Karpas-422 (cell line): Measurements from ENCODE around the gene IFIT1. TPM values are rescaled to one million over a fixed set of nuclear protein-coding genes. Genes with fewer than 3 reads are reported as not detected.

Experiments
- DNase-seq: peaks from one replicate; pipeline ENCODE4 v3.0.0-alpha.2; 2015
- H2AFZ ChIP-seq: fragments of 200-600 bp; sonication (generic); 2 replicates; pipeline ENCODE4 v1.6.1; 2014; ENCODE audit warnings: antibody characterized with exemption, low read length, mixed read lengths
- H3K27ac ChIP-seq: fragments of 200-600 bp; sonication (generic); 2 replicates; pipeline ENCODE4 v1.5.1; 2014; ENCODE audit warnings: mild to moderate bottlenecking, low read length, moderate library complexity
- H3K27me3 ChIP-seq: fragments of 200-600 bp; sonication (generic); 2 replicates; pipeline ENCODE4 v1.6.1; 2014; ENCODE audit warnings: low read length, mixed read lengths
- H3K36me3 ChIP-seq: fragments of 200-600 bp; sonication (generic); 2 replicates; pipeline ENCODE4 v1.6.1; 2014; ENCODE audit warnings: low read length, mixed read lengths; ENCODE audit not compliant: insufficient read depth
- H3K4me1 ChIP-seq: fragments of 200-600 bp; sonication (generic); 2 replicates; pipeline ENCODE4 v1.6.1; 2014; ENCODE audit warnings: mild to moderate bottlenecking, low read length, mixed read lengths
- H3K4me2 ChIP-seq: fragments of 200-600 bp; sonication (generic); 2 replicates; pipeline ENCODE4 v1.6.1; 2014; ENCODE audit warnings: low read length, low read depth, mild to moderate bottlenecking; ENCODE audit not compliant: poor library complexity, severe bottlenecking
- H3K4me3 ChIP-seq: fragments of 200-600 bp; sonication (generic); 2 replicates; pipeline ENCODE4 v1.5.1; 2014; ENCODE audit warnings: mild to moderate bottlenecking, antibody characterized with exemption, low read length, mixed read lengths
- H3K79me2 ChIP-seq: fragments of 200-600 bp; sonication (generic); 2 replicates; pipeline ENCODE4 v1.6.1; 2014; ENCODE audit warnings: mild to moderate bottlenecking, low read length, mixed read lengths
- H3K9ac ChIP-seq: fragments of 200-600 bp; sonication (generic); 2 replicates; pipeline ENCODE4 v1.6.0; 2014; ENCODE audit warnings: low read length
- H3K9me2 ChIP-seq: fragments of 200-600 bp; sonication (generic), shearing (Covaris generic); replicated peaks from 2 replicates; pipeline ENCODE4 v1.6.0; 2014; ENCODE audit warnings: mild to moderate bottlenecking, low read length, moderate library complexity; ENCODE audit not compliant: insufficient read depth
- H3K9me3 ChIP-seq: fragments of 300-700, 200-600 bp; sonication (generic); 2 replicates; pipeline ENCODE4 v1.6.1; 2014; ENCODE audit warnings: low read length, mixed read lengths
- H4K20me1 ChIP-seq: fragments of 200-600 bp; sonication (generic); 2 replicates; pipeline ENCODE4 v1.6.1; 2014; ENCODE audit warnings: mild to moderate bottlenecking, antibody characterized with exemption, low read length, low read depth; ENCODE audit not compliant: insufficient read depth
- total RNA-seq: library from RNA; depleted of rRNA; stranded (reverse); fragments of >200 nt; shearing (Covaris generic); gene quantifications from 2 replicates; pipeline ENCODE4 v1.2.3, GENCODE V29; 2014; ENCODE audit warnings: low replicate concordance; rRNA removed

Gene IFIT1
- total RNA-seq, 1 experiment from 2014 or later = 0.30 TPM

- Histone ChIP-seq H3K27me3 (no peaks in the 10 kb centered on the region), H2AFZ (no peak overlapping the region), H3K36me3 (no peaks in the 10 kb centered on the region), H4K20me1 (no peaks in the 10 kb centered on the region), H3K4me1 (no peaks in the 10 kb centered on the region), H3K4me2 (no peak overlapping the region), H3K9me3 (no peaks in the 10 kb centered on the region), H3K9ac (no peak overlapping the region), H3K9me2 (no peaks in the 10 kb centered on the region), H3K4me3 (no peak overlapping the region), H3K79me2 (no peaks in the 10 kb centered on the region), H3K27ac (no peak overlapping the region)
- no peak for DNase-seq
These were observed 58.5 kb downstream of the IFIT1 start for GRCh38 chr10:89450901-89451300.

- Histone ChIP-seq H3K9ac (no peak overlapping the region), H3K4me3 (no peak overlapping the region), H3K79me2 (no peaks in the 10 kb centered on the region), H2AFZ (no peak overlapping the region), H3K4me1 (no peaks in the 10 kb centered on the region), H3K9me3 (no peaks in the 10 kb centered on the region), H3K9me2 (no peaks in the 10 kb centered on the region), H4K20me1 (no peaks in the 10 kb centered on the region), H3K4me2 (no peak overlapping the region), H3K36me3 (no peaks in the 10 kb centered on the region), H3K27ac (no peak overlapping the region), H3K27me3 (no peaks in the 10 kb centered on the region)
- no peak for DNase-seq
These were observed 59.8 kb downstream of the IFIT1 start for GRCh38 chr10:89452193-89452592.

- Histone ChIP-seq H3K36me3 (no peaks in the 10 kb centered on the region), H3K9ac (no peak overlapping the region), H4K20me1 (no peaks in the 10 kb centered on the region), H3K9me3 (no peaks in the 10 kb centered on the region), H3K9me2 (no peaks in the 10 kb centered on the region), H3K4me2 (no peak overlapping the region), H3K27ac (no peak overlapping the region), H3K79me2 (no peaks in the 10 kb centered on the region), H3K4me1 (no peaks in the 10 kb centered on the region), H3K4me3 (no peak overlapping the region), H3K27me3 (no peaks in the 10 kb centered on the region), H2AFZ (no peak overlapping the region)
- DNase-seq = no peak
These were observed 62.3 kb downstream of the IFIT1 start for GRCh38 chr10:89454561-89455347.

Other genes starting within 250 kb of the IFIT1 start
- gene CH25H, start 185.3 kb upstream of the IFIT1 start, total RNA-seq = not detected in 2 replicates
- gene LIPA, start 140.8 kb upstream of the IFIT1 start, total RNA-seq = 14.5 and 20.9 TPM in 2 replicates
- gene IFIT2, start 90.6 kb upstream of the IFIT1 start, total RNA-seq = 0.75 and 0.97 TPM in 2 replicates
- gene IFIT3, start 64.6 kb upstream of the IFIT1 start, total RNA-seq = 1.0 and 1.4 TPM in 2 replicates
- gene IFIT1B, start 14.6 kb upstream of the IFIT1 start, total RNA-seq = 0.78 TPM in 1 of 2 replicates, not detected in the other
- gene IFIT5, start 21.9 kb downstream of the IFIT1 start, total RNA-seq = 0.29 and 0.30 TPM in 2 replicates
- not detected in 2 replicates for gene SLC16A12, start 143.0 kb downstream of the IFIT1 start, total RNA-seq